Measurements from ENCODE around the gene RAB37. TPM values are rescaled to one million over a fixed set of nuclear protein-coding genes. Genes with fewer than 3 reads are reported as not detected.

Gene RAB37
- total and polyA plus RNA-seq, 9 of the 15 experiments (the other 6 are each of a cell fraction or from before 2014, with no cell fraction given) = 0.03 to 0.27 (median 0.11) TPM; not detected in 4

- TF ChIP-seq AFF4 (CRISPR knock-in tag; IDR thresholded peaks at IDR 0.05) (no peak), SIRT6 (IDR thresholded peaks at IDR 0.05; ENCODE audit: low read depth, low read length) (no peak), KDM1A (IDR thresholded peaks at IDR 0.05) (peak; percentile 63 to 67; a peak in 3 of 4 replicates), EP300 (IDR thresholded peaks at IDR 0.05; ENCODE audit: low read length) (peak; percentile 25; the same call in 1 of the 2 replicates), ZFP30 (CRISPR knock-in tag; IDR thresholded peaks at IDR 0.05; ENCODE audit: borderline replicate concordance) (no peak), TFAP4 (CRISPR knock-in tag; IDR thresholded peaks at IDR 0.05; ENCODE audit: borderline replicate concordance) (peak; percentile 14; the same call in 1 of the 2 replicates), ZNF263 (CRISPR knock-in tag; IDR thresholded peaks at IDR 0.05; ENCODE audit: borderline replicate concordance) (peak; percentile 55; the same call in 1 of the 2 replicates), STAT6 (CRISPR knock-in tag; IDR thresholded peaks at IDR 0.05) (no peak), ZNF174 (CRISPR knock-in tag; IDR thresholded peaks at IDR 0.05) (no peak), ATF7 (IDR thresholded peaks at IDR 0.05) (peak; percentile 43; the same call in 1 of the 2 replicates), NCOA4 (IDR thresholded peaks at IDR 0.05; ENCODE audit: partially characterized antibody) (no peak), PHB (CRISPR knock-in tag; IDR thresholded peaks at IDR 0.05) (no peak), CCNT2 (IDR thresholded peaks at IDR 0.05; ENCODE audit: borderline replicate concordance, extremely low read depth, insufficient read length, low read depth, low read length) (no peak), PTTG1 (tag; IDR thresholded peaks at IDR 0.05; ENCODE audit: low read depth) (no peak), KAT2B (IDR thresholded peaks at IDR 0.05; ENCODE audit: low read depth, low read length) (no peak), LEF1 (IDR thresholded peaks at IDR 0.05) (peak; percentile 57; the same call in 1 of the 2 replicates), ZBTB7A (IDR thresholded peaks at IDR 0.05; ENCODE audit: borderline replicate concordance, control insufficient read depth, low read depth, low read length) (peak; percentile 40; the same call in 1 of the 2 replicates), ELK3 (CRISPR knock-in tag; IDR thresholded peaks at IDR 0.05) (no peak), SRF (CRISPR knock-in tag; IDR thresholded peaks at IDR 0.05) (peak in 1 of 2 experiments; percentile 75; a peak in 1 of 4 replicates)
Measured at GRCh38 chr17:74746922-74747321, 9.9 kb downstream of the RAB37 start (continued).

Measured in K562 (cell line).